ENCODE results near the gene ATP13A1.

Gene ATP13A1

GRCh38 chr19:19647037-19647835 lies 16.2 kb downstream of the ATP13A1 start:
- TF ChIP-seq ARNTL (CRISPR knock-in tag; IDR thresholded peaks at IDR 0.05; ENCODE audit: borderline replicate concordance, low read depth) (no peak), ZFP3 (CRISPR knock-in tag; IDR thresholded peaks at IDR 0.05) (no peak), TCF4 (CRISPR knock-in tag; IDR thresholded peaks at IDR 0.05; ENCODE audit: borderline replicate concordance) (no peak), ZNF565 (CRISPR knock-in tag; conservative IDR thresholded peaks at IDR 0.05; ENCODE audit: low read depth) (no peak), ZNF70 (CRISPR knock-in tag; IDR thresholded peaks at IDR 0.05) (no peak)
- TF ChIP-seq, protein P1, sequence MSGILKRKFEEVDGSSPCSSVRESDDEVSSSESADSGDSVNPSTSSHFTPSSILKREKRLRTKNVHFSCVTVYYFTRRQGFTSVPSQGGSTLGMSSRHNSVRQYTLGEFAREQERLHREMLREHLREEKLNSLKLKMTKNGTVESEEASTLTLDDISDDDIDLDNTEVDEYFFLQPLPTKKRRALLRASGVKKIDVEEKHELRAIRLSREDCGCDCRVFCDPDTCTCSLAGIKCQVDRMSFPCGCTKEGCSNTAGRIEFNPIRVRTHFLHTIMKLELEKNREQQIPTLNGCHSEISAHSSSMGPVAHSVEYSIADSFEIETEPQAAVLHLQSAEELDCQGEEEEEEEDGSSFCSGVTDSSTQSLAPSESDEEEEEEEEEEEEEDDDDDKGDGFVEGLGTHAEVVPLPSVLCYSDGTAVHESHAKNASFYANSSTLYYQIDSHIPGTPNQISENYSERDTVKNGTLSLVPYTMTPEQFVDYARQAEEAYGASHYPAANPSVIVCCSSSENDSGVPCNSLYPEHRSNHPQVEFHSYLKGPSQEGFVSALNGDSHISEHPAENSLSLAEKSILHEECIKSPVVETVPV (CRISPR knock-in tag; IDR thresholded peaks at IDR 0.05) = no peak
- TF ChIP-seq, protein P2, sequence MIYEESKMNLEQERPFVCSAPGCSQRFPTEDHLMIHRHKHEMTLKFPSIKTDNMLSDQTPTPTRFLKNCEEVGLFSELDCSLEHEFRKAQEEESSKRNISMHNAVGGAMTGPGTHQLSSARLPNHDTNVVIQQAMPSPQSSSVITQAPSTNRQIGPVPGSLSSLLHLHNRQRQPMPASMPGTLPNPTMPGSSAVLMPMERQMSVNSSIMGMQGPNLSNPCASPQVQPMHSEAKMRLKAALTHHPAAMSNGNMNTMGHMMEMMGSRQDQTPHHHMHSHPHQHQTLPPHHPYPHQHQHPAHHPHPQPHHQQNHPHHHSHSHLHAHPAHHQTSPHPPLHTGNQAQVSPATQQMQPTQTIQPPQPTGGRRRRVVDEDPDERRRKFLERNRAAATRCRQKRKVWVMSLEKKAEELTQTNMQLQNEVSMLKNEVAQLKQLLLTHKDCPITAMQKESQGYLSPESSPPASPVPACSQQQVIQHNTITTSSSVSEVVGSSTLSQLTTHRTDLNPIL (CRISPR knock-in tag; IDR thresholded peaks at IDR 0.05; ENCODE audit: low read depth) = no peak
- ATAC-seq = no peak

DNA sequence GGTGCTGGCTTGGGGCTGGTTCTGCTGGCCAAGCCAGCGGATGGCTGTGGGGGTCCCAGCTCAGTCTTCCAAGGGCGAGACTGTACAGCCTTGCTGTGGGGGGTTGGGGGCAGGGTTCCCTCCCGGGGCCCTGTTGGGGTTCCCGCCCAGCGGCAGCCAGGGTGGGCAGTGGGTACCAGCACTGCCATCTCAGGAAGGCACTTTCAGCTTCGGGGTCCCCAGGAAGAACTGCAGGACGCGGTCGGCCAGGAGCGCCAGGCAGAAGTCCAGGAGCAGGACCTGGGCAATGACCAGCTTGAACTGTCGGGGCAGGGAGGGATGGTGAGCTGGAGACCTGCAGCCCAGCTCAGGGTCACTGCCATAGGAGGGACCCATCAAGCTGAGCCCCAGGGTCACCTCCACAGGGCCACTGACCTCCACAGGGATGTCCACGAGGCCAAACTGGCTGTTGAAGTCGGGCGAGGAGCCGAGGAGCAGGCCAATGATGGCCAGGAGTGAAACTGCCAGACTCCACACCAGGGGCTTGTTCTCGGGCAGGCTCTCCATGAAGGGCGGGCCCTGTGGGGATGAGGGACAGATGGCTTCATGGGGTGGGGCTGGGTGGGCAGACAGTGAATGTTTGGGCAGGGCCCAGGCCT lies 18.1 kb downstream of the ATP13A1 start:
- TF ChIP-seq ZFP3 (CRISPR knock-in tag; IDR thresholded peaks at IDR 0.05) = no peak
- TF ChIP-seq ZNF70 (CRISPR knock-in tag; IDR thresholded peaks at IDR 0.05) = no peak
- no peak for TF ChIP-seq ZNF8 (CRISPR knock-in tag; IDR thresholded peaks at IDR 0.05)
- TF ChIP-seq ZC3H10 (CRISPR knock-in tag; IDR thresholded peaks at IDR 0.05) = no peak
- TF ChIP-seq ARNTL (CRISPR knock-in tag; IDR thresholded peaks at IDR 0.05; ENCODE audit: borderline replicate concordance, low read depth) = no peak
- TF ChIP-seq ISL1 (CRISPR knock-in tag; IDR thresholded peaks at IDR 0.05) = no peak
- no peak for TF ChIP-seq ZNF565 (CRISPR knock-in tag; conservative IDR thresholded peaks at IDR 0.05; ENCODE audit: low read depth)
- TF ChIP-seq, protein P3, sequence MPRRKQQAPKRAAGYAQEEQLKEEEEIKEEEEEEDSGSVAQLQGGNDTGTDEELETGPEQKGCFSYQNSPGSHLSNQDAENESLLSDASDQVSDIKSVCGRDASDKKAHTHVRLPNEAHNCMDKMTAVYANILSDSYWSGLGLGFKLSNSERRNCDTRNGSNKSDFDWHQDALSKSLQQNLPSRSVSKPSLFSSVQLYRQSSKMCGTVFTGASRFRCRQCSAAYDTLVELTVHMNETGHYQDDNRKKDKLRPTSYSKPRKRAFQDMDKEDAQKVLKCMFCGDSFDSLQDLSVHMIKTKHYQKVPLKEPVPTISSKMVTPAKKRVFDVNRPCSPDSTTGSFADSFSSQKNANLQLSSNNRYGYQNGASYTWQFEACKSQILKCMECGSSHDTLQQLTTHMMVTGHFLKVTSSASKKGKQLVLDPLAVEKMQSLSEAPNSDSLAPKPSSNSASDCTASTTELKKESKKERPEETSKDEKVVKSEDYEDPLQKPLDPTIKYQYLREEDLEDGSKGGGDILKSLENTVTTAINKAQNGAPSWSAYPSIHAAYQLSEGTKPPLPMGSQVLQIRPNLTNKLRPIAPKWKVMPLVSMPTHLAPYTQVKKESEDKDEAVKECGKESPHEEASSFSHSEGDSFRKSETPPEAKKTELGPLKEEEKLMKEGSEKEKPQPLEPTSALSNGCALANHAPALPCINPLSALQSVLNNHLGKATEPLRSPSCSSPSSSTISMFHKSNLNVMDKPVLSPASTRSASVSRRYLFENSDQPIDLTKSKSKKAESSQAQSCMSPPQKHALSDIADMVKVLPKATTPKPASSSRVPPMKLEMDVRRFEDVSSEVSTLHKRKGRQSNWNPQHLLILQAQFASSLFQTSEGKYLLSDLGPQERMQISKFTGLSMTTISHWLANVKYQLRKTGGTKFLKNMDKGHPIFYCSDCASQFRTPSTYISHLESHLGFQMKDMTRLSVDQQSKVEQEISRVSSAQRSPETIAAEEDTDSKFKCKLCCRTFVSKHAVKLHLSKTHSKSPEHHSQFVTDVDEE (CRISPR knock-in tag; IDR thresholded peaks at IDR 0.05) = no peak
- no peak for TF ChIP-seq PPARA (CRISPR knock-in tag; IDR thresholded peaks at IDR 0.05; ENCODE audit: borderline replicate concordance)
- no peak for TF ChIP-seq POU6F1 (CRISPR knock-in tag; IDR thresholded peaks at IDR 0.05; ENCODE audit: borderline replicate concordance, low read depth)
- no peak for TF ChIP-seq CSDC2 (CRISPR knock-in tag; IDR thresholded peaks at IDR 0.05)
- TF ChIP-seq, protein P4, sequence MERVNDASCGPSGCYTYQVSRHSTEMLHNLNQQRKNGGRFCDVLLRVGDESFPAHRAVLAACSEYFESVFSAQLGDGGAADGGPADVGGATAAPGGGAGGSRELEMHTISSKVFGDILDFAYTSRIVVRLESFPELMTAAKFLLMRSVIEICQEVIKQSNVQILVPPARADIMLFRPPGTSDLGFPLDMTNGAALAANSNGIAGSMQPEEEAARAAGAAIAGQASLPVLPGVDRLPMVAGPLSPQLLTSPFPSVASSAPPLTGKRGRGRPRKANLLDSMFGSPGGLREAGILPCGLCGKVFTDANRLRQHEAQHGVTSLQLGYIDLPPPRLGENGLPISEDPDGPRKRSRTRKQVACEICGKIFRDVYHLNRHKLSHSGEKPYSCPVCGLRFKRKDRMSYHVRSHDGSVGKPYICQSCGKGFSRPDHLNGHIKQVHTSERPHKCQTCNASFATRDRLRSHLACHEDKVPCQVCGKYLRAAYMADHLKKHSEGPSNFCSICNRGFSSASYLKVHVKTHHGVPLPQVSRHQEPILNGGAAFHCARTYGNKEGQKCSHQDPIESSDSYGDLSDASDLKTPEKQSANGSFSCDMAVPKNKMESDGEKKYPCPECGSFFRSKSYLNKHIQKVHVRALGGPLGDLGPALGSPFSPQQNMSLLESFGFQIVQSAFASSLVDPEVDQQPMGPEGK (CRISPR knock-in tag; IDR thresholded peaks at IDR 0.05; ENCODE audit: borderline replicate concordance) = no peak
- no peak for TF ChIP-seq BACH2 (CRISPR knock-in tag; IDR thresholded peaks at IDR 0.05; ENCODE audit: borderline replicate concordance)
- TF ChIP-seq RARB (CRISPR knock-in tag; IDR thresholded peaks at IDR 0.05) = no peak
- no peak for ATAC-seq

DNA sequence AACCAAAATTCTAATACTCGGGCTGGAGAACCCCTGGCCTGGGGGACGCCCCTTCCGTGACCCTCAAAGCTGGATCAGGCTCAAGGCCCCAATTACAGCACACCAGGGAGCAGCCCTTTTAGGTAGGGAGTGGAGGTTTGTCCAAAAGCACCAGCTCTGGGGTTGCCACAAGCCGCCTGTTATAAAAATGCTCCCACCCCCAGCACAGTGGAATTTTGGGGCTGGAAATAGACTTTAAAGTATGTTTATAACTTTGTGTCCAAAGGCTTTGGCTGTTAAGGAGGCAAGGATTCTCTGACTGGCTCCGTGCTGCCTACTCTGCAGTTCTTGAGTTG lies 19.5 kb downstream of the ATP13A1 start:
- no peak for TF ChIP-seq GLIS3 (CRISPR knock-in tag; IDR thresholded peaks at IDR 0.05)
- no peak for ATAC-seq
